HG03457 (cell line): ENCODE measurements around the gene ARHGDIA.

Experiments
- ATAC-seq: cut with Tn5 transposase; IDR thresholded peaks from one replicate; pipeline ENCODE4 v1.9.1; 2021; ENCODE audit warnings: moderate number of reproducible peaks; ENCODE audit not compliant: unreplicated experiment

ARHGDIA gene

GRCh38 chr17:81828656-81829055 is 42.5 kb downstream of the ARHGDIA start:
- no peak for ATAC-seq

- no peak for ATAC-seq
Observed at GRCh38 chr17:81825841-81826466, 45.2 kb downstream of the ARHGDIA start.

DNA sequence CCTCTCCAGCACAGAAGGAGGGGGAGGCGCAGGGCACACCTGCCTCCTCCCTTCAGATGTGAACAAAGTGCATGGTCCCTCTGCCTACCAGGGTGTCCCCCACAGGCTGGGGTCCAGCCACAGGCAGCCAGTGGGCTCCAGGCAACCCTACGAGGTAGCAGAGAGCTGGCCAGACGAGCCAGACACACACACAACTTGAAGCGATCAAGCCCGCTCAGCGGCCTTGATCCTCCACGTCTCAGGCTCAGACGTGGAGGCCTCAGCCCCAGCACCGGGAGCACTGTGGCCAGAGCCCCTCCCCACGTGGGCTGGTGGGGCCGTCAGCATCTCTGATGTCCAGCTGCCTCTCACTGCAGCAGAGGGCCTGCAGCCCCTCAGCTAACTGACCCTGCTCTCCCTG is 46.5 kb downstream of the ARHGDIA start:
- no peak for ATAC-seq

GRCh38 chr17:81823820-81824550 is 47.2 kb downstream of the ARHGDIA start:
- no peak for ATAC-seq

- ATAC-seq, result no peak
Observed at GRCh38 chr17:81822996-81823819, 47.9 kb downstream of the ARHGDIA start.

DNA sequence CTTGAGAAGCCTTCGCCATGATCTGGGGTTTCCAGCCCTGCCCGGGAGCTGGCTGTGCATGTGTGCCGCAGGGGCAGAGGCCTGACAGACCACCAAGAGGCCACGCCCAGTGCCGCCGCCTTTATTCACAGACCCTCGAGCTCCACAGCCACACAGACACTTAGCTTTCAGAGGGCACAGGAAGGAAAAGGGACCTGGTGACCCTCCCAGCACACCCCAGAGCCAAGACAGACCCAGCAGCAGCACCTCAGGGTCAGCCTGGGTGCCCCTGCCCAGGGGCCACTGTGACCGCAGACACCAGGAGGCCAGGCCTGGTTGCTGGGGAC is 48.9 kb downstream of the ARHGDIA start:
- ATAC-seq, result no peak

GRCh38 chr17:81821603-81822311 is 49.4 kb downstream of the ARHGDIA start:
- no peak for ATAC-seq

DNA sequence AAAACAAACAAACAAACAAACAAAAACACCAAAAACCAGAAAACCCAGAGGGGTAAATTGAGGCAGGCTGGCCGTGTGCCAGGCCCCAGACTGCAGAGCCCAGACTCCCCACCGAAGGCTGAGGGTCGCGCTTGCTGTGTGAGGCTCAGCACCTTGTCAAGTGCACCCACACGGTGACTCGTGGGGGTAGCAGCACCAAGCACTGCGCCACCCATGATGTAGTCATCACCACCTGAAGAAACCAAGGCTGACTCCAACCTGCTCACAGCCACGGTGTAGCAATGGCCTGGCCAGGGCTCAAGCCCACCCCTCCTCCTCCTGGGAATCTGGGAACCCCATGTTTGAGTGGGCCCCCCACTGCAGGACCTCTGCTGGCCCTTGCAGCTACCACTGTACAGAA is 50.0 kb downstream of the ARHGDIA start:
- ATAC-seq, result no peak

DNA sequence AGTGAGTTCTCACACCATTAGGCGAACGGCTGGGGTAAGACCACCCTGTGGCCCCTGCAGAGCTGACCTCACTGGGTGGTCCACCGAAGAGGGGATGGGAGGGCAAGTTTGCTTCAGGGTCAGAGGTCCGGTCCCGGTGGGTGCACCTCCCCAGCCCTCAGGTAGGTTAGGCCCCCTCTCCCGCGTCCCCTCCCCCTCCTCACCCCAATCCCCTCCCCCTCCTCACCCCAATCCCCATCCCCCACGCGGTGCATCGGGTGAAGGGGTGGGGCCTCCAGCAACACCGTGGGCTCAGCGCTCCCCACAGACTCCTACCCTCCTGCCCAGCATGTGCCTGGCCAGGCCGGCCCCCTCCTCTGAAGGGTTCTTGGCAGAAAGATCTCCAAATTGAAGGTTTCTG is 51.4 kb downstream of the ARHGDIA start:
- ATAC-seq, result no peak

GRCh38 chr17:81817758-81818147 is 53.4 kb downstream of the ARHGDIA start:
- no peak for ATAC-seq
